ENCODE data around the gene GABBR2. TPM values are rescaled to one million over a fixed set of nuclear protein-coding genes. Genes with fewer than 3 reads are reported as not detected.

GABBR2 gene
- total and polyA plus RNA-seq, 2 of the 8 experiments (the other 6 are each of a cell fraction or from before 2014, with no cell fraction given), result 0.50 to 1.2 TPM

GRCh38 chr9:98363644-98364043, 345.1 kb downstream of the GABBR2 start:
- Histone ChIP-seq H3K27me3 (replicated peaks in 1 of 4; ENCODE audit: control insufficient read depth in 3 of 4, extremely low read depth in 1 of 4, insufficient read depth in 3 of 4, low read length in 3 of 4) (no peaks in the 10 kb centered on the region), H3K4ac (replicated peaks; ENCODE audit: insufficient read length, low read depth, low read length) (no peak overlapping the region), H3K79me1 (ENCODE audit: low read depth, low read length) (no peaks in the 10 kb centered on the region), H3K9ac (replicated peaks in 1 of 4; ENCODE audit: extremely low read depth in 1 of 4, low read depth in 3 of 4, low read length in 3 of 4) (no peak overlapping the region), H3K23me2 (ENCODE audit: low read depth, low read length) (peaks cover 2% of the 10 kb centered on the region; the same call in 1 of the 2 replicates), H2BK12ac (ENCODE audit: low read depth, low read length) (no peak overlapping the region), H2BK15ac (ENCODE audit: low read length) (no peak overlapping the region), H4K5ac (ENCODE audit: insufficient read length, low read depth, low read length) (no peak overlapping the region), H4K20me1 (replicated peaks in 1 of 2; ENCODE audit: control insufficient read depth in 1 of 2, insufficient read depth in 2 of 2, low read length in 2 of 2) (no peaks in the 10 kb centered on the region), H4K8ac (ENCODE audit: extremely low read depth, insufficient read depth, low read length) (no peak overlapping the region), H4K91ac (replicated peaks; ENCODE audit: insufficient read length, low read length) (no peak overlapping the region), H3K79me2 (ENCODE audit: control insufficient read depth in 1 of 2, insufficient read depth in 2 of 2, low read length in 2 of 2) (no peaks in the 10 kb centered on the region), H3K18ac (ENCODE audit: extremely low read depth, low read length) (no peak overlapping the region), H3K56ac (replicated peaks; ENCODE audit: insufficient read length, low read depth, low read length) (no peak overlapping the region), H3K4me2 (ENCODE audit: insufficient read depth in 1 of 2, low read depth in 2 of 2, low read length in 2 of 2) (no peak overlapping the region), H3K27ac (ENCODE audit: low read depth, low read length) (no peak overlapping the region), H3K23ac (ENCODE audit: insufficient read length) (no peak overlapping the region), H3K4me1 (replicated peaks in 1 of 4; ENCODE audit: control insufficient read depth in 3 of 4, insufficient read depth in 4 of 4, low read length in 3 of 4) (no peaks in the 10 kb centered on the region; a peak in 1 of 7 replicates), H2BK5ac (ENCODE audit: low read depth, low read length) (no peak overlapping the region), H3K14ac (ENCODE audit: insufficient read length) (no peak overlapping the region), H2AFZ (ENCODE audit: low read length) (no peak overlapping the region), H2BK20ac (ENCODE audit: low read length) (no peak overlapping the region), H3K36me3 (ENCODE audit: control insufficient read depth in 2 of 4, insufficient read depth in 4 of 4, low read length in 3 of 4) (no peaks in the 10 kb centered on the region), H2AK5ac (ENCODE audit: low read depth, low read length) (no peak overlapping the region), H3K4me3 (ENCODE audit: extremely low read depth in 1 of 4, insufficient read depth in 2 of 4, low read depth in 3 of 4, low read length in 4 of 4) (no peak overlapping the region), H3K9me3 (ENCODE audit: insufficient read depth in 2 of 2, low read depth in 1 of 2, low read length in 1 of 2) (peaks cover 14 to 18% of the 10 kb centered on the region in 2 experiments), H2BK120ac (replicated peaks; ENCODE audit: low read depth, low read length) (no peak overlapping the region)
- TF ChIP-seq EP300 (IDR thresholded peaks at IDR 0.05; ENCODE audit: borderline replicate concordance in 1 of 2, low read depth in 2 of 2, low read length in 2 of 2), result no peak
- no peak for TF ChIP-seq RAD21 (IDR thresholded peaks at IDR 0.05 in 1 of 2, conservative IDR thresholded peaks at IDR 0.05 in 1 of 2; ENCODE audit: low read depth in 2 of 2, low read length in 2 of 2)
- TF ChIP-seq GABPA (IDR thresholded peaks at IDR 0.05; ENCODE audit: borderline replicate concordance, insufficient read depth, low read length), result no peak
- no peak for TF ChIP-seq RNF2 (IDR thresholded peaks at IDR 0.05; ENCODE audit: borderline replicate concordance, low read depth, low read length, missing control alignments, poor library complexity, severe bottlenecking)
- no peak for TF ChIP-seq KDM4A (IDR thresholded peaks at IDR 0.05; ENCODE audit: low read depth, low read length, severe bottlenecking)
- ChIA-PET POLR2A (ENCODE audit: partially characterized antibody) (no interaction called here), CTCF (ENCODE audit: partially characterized antibody) (interaction anchor here (0.8 to 2.8 kb wide), 9 partner anchors 9 to 125 kb away, joined by 3 to 12 read pairs (median 3); no protein-coding TSS in a partner anchor)
- no peak for FAIRE-seq
- WGBS, 2 experiments (ENCODE audit: extremely low coverage in 1 of 2, insufficient coverage in 1 of 2, insufficient read length in 1 of 2, insufficient replicate concordance in 2 of 2, low coverage in 1 of 2, low lambda C conversion rate in 2 of 2, missing lambda C conversion rate in 1 of 2), result 88% methylated on average over 6 of the region's 6 CpGs; no CpG with 5 or more reads in 1 of the 2 experiments
- no peak for DNase-seq (ENCODE audit: low read depth in 1 of 2, low spot score in 2 of 2)

All from H1 (cell line).